ENCODE results near the gene GDPGP1. TPM values are rescaled to one million over a fixed set of nuclear protein-coding genes. Genes with fewer than 3 reads are reported as not detected.

Gene GDPGP1
- total and polyA plus RNA-seq, 9 of the 15 experiments (the other 6 are each of a cell fraction or from before 2014, with no cell fraction given) = 0.78 to 6.1 (median 2.8) TPM

DNA sequence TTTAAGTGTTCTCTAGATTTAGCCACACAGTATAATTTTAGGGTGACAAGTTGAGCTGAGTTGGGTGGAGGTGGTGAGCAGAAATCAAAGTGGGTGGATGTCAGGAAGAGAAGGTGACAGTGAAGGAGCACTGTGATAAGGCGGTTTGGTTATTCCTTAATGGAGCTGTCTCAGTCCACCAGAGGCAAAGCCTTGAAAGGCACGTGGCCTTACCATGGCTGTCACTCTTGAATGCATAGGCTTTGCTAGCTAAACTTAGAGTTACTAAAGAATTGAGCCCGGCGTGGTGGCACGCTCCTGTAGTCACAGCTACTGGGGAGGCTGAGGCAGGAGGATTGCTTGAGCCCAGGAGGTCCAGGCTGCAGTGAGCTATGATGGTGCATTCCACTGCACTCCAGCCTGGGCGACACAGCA lies 14.8 kb downstream of the GDPGP1 start (continued):
- no peak for TF ChIP-seq RREB1 (CRISPR knock-in tag; IDR thresholded peaks at IDR 0.05)
- no peak; the same call in 1 of the 2 replicates for TF ChIP-seq SMAD3 (CRISPR knock-in tag; conservative IDR thresholded peaks at IDR 0.05)
- no peak for TF ChIP-seq ZBTB7A (IDR thresholded peaks at IDR 0.05; ENCODE audit: borderline replicate concordance, control insufficient read depth, low read depth, low read length)
- TF ChIP-seq, protein P1, sequence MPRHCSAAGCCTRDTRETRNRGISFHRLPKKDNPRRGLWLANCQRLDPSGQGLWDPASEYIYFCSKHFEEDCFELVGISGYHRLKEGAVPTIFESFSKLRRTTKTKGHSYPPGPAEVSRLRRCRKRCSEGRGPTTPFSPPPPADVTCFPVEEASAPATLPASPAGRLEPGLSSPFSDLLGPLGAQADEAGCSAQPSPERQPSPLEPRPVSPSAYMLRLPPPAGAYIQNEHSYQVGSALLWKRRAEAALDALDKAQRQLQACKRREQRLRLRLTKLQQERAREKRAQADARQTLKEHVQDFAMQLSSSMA (CRISPR knock-in tag; IDR thresholded peaks at IDR 0.05) = no peak
- peak; percentile 54; the same call in 1 of the 2 replicates for TF ChIP-seq ZNF592 (IDR thresholded peaks at IDR 0.05)
- peak; percentile 37; the same call in 1 of the 2 replicates for TF ChIP-seq MTF1 (CRISPR knock-in tag; IDR thresholded peaks at IDR 0.05; ENCODE audit: borderline replicate concordance)
- no peak for TF ChIP-seq ZNF707 (CRISPR knock-in tag; conservative IDR thresholded peaks at IDR 0.05)
- TF ChIP-seq ZNF830 (CRISPR knock-in tag; IDR thresholded peaks at IDR 0.05) = no peak
- no peak for TF ChIP-seq SIX5 (IDR thresholded peaks at IDR 0.05; ENCODE audit: borderline replicate concordance in 1 of 2, insufficient read depth in 1 of 2, low read depth in 1 of 2, low read length in 2 of 2)
- TF ChIP-seq RNF2 (IDR thresholded peaks at IDR 0.05) = no peak
- TF ChIP-seq HOXB6 (CRISPR knock-in tag; IDR thresholded peaks at IDR 0.05; ENCODE audit: borderline replicate concordance) = no peak
- TF ChIP-seq ZNF184 (CRISPR knock-in tag; IDR thresholded peaks at IDR 0.05) = no peak
- TF ChIP-seq XRCC3 (IDR thresholded peaks at IDR 0.05) = no peak
- TF ChIP-seq KDM1A (IDR thresholded peaks at IDR 0.05) = 0 out of 4 replicates have a peak, but pooled peaks of 1 of the 2 experiments have one; percentile 9
- no peak for TF ChIP-seq TFAM (CRISPR knock-in tag; conservative IDR thresholded peaks at IDR 0.05)
- peak; percentile 77; the same call in 1 of the 2 replicates for TF ChIP-seq BCOR (IDR thresholded peaks at IDR 0.05)
- TF ChIP-seq ZKSCAN8 (CRISPR knock-in tag; IDR thresholded peaks at IDR 0.05) = no peak
- no peak for TF ChIP-seq SMARCC2 (IDR thresholded peaks at IDR 0.05; ENCODE audit: low read depth)

All from K562 (cell line).